Neural cell (in vitro differentiated cells): ENCODE measurements around the gene KRT27.

Source experiments
- CTCF ChIP-seq: fragments of 450-650 bp; IDR thresholded peaks from 2 replicates; pipeline ENCODE4 v1.5.1; 2014; ENCODE audit warnings: antibody characterized with exemption, mild to moderate bottlenecking, moderate library complexity; ENCODE audit not compliant: poor library complexity, severe bottlenecking
- EZH2 ChIP-seq: fragments of 200-600, 300-800 bp; shearing (Covaris generic), sonication (generic); IDR thresholded peaks from 2 replicates; pipeline ENCODE4 v1.6.1; 2014; ENCODE audit warnings: antibody characterized with exemption, low read length, borderline replicate concordance, mild to moderate bottlenecking; ENCODE audit not compliant: insufficient read depth, poor library complexity, severe bottlenecking
- MXI1 ChIP-seq: fragments of 450-650 bp; conservative IDR thresholded peaks from 2 replicates; pipeline ENCODE4 v1.6.1; 2014; ENCODE audit warnings: antibody characterized with exemption, mild to moderate bottlenecking; ENCODE audit not compliant: poor library complexity, severe bottlenecking
- POLR2AphosphoS5 ChIP-seq: IDR thresholded peaks from 2 replicates; pipeline ENCODE4 v1.6.1; 2012

DNA sequence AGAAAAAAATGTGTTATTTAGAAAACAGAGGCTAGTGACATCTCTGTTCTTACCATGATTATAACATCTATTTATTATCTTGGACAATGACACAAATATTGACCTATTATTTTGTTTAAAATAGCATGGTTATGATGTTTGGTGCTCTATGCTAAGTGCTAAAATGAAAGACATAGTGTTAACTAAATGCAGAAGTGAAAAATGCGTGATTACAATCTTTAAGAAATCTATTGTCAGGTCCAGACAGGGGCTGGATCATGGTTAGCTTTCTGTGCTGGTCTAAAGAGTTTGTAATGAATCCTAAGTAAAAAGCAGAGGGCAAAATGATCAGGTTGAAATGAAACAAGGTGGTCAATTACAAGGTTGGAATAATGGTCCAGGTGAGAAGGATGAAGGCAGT lies 18.0 kb upstream of the KRT27 start:
- TF ChIP-seq CTCF = no peak
- no peak for TF ChIP-seq MXI1
- no peak for TF ChIP-seq POLR2AphosphoS5
- no peak for TF ChIP-seq EZH2
